WTC11 (cell line): ENCODE results near the gene SLC2A1. TPM values are rescaled to one million over a fixed set of nuclear protein-coding genes. Genes with fewer than 3 reads are reported as not detected.

ENCODE experiments used
- ATAC-seq: fragments of 200-7000 bp; cut with Tn5 transposase; 2 replicates; pipeline ENCODE4 v1.10.0; 2021; ENCODE audit warnings: mild to moderate bottlenecking, moderate library complexity
- CTCF ChIA-PET: fragments of 300-600 bp; sonication (Branson Sonifier 250); formaldehyde crosslinking; loops from one replicate; lab custom pipeline; 2021; ENCODE audit warnings: antibody characterized with exemption; lab: Charles Lee
- POLR2A ChIA-PET: fragments of 350-600 bp; sonication (Branson Sonifier 250); formaldehyde crosslinking; loops from one replicate; lab custom pipeline; 2021; ENCODE audit warnings: antibody characterized with exemption; lab: Charles Lee
- DNase-seq: peaks from one replicate; pipeline ENCODE4 v3.0.0; 2021; ENCODE audit warnings: low spot score
- H3K27ac Mint-ChIP-seq: 2 replicates; pipeline ENCODE4 v1.8.0; 2021; ENCODE audit warnings: mixed read lengths
- H3K27me3 Mint-ChIP-seq: 2 replicates; pipeline ENCODE4 v1.8.0; 2021; ENCODE audit warnings: low read depth, mild to moderate bottlenecking, moderate library complexity, mixed read lengths
- H3K36me3 Mint-ChIP-seq: 2 replicates; pipeline ENCODE4 v1.8.0; 2021; ENCODE audit warnings: mixed read lengths
- H3K4me1 Mint-ChIP-seq: 2 replicates; pipeline ENCODE4 v1.8.0; 2022; ENCODE audit warnings: mixed read lengths
- H3K4me3 Mint-ChIP-seq: 2 replicates; pipeline ENCODE4 v1.8.0; 2021; ENCODE audit warnings: mild to moderate bottlenecking, moderate library complexity, mixed read lengths
- H3K9me3 Mint-ChIP-seq: 2 replicates; pipeline ENCODE4 v1.8.0; 2021; ENCODE audit warnings: mixed read lengths
- AR ChIP-seq: fragments of 250-450 bp; sonication (Bioruptor Pico); IDR thresholded peaks from 2 replicates; pipeline ENCODE4 v1.9.0; 2021; ENCODE audit warnings: mild to moderate bottlenecking
- ATF3 ChIP-seq: sonication (generic); formaldehyde crosslinking; conservative IDR thresholded peaks from 2 replicates; pipeline ENCODE4 v1.8.1; 2022; ENCODE audit warnings: mild to moderate bottlenecking, missing genetic modification reagents
- CREB1 ChIP-seq: sonication (generic); formaldehyde crosslinking; IDR thresholded peaks from 2 replicates; pipeline ENCODE4 v1.8.0; 2023; ENCODE audit warnings: mild to moderate bottlenecking, missing genetic modification reagents
- E2F1 ChIP-seq: sonication (generic); formaldehyde crosslinking; IDR thresholded peaks from 2 replicates; pipeline ENCODE4 v1.8.0; 2022; ENCODE audit warnings: mild to moderate bottlenecking, missing genetic modification reagents
- E2F4 ChIP-seq: sonication (generic); formaldehyde crosslinking; IDR thresholded peaks from 2 replicates; pipeline ENCODE4 v1.8.1; 2022; ENCODE audit warnings: low read depth, mild to moderate bottlenecking, moderate library complexity, missing genetic modification reagents, borderline replicate concordance
- EMX1 ChIP-seq: fragments of 250-450 bp; sonication (Bioruptor Pico); IDR thresholded peaks from 2 replicates; pipeline ENCODE4 v1.8.0; 2021; ENCODE audit warnings: mild to moderate bottlenecking
- FOXK1 ChIP-seq: sonication (generic); formaldehyde crosslinking; IDR thresholded peaks from 2 replicates; pipeline ENCODE4 v1.8.0; 2022; ENCODE audit warnings: mild to moderate bottlenecking, moderate library complexity, missing genetic modification reagents
- GRHL2 ChIP-seq: fragments of 250-450 bp; sonication (Bioruptor Pico); IDR thresholded peaks from 2 replicates; pipeline ENCODE4 v1.8.0; 2022; ENCODE audit warnings: mild to moderate bottlenecking, moderate library complexity; ENCODE audit not compliant: insufficient replicate concordance, severe bottlenecking
- KAT7 ChIP-seq: sonication (generic); formaldehyde crosslinking; IDR thresholded peaks from 2 replicates; pipeline ENCODE4 v1.8.1; 2023; ENCODE audit warnings: missing genetic modification reagents, mild to moderate bottlenecking, borderline replicate concordance
- NFE2L1 ChIP-seq: sonication (generic); formaldehyde crosslinking; IDR thresholded peaks from 2 replicates; pipeline ENCODE4 v1.8.1; 2023; ENCODE audit warnings: missing genetic modification reagents
- PRRX2 ChIP-seq: fragments of 250-450 bp; sonication (Bioruptor Pico); IDR thresholded peaks from 2 replicates; pipeline ENCODE4 v1.8.0; 2021; ENCODE audit warnings: mild to moderate bottlenecking
- TEAD4 ChIP-seq: sonication (generic); formaldehyde crosslinking; IDR thresholded peaks from 2 replicates; pipeline ENCODE4 v1.8.0; 2022; ENCODE audit warnings: mild to moderate bottlenecking, missing genetic modification reagents
- total RNA-seq: library from RNA; stranded (reverse); gene quantifications from 3 replicates; pipeline ENCODE4 v1.2.3, GENCODE V29; 2021
- TF ChIP-seq, protein P1 (sequence below): fragments of 250-450 bp; sonication (Bioruptor Pico); IDR thresholded peaks from 2 replicates; pipeline ENCODE4 v1.9.0; 2021; ENCODE audit warnings: mild to moderate bottlenecking, borderline replicate concordance
- TF ChIP-seq, protein P2 (sequence below): sonication (generic); formaldehyde crosslinking; IDR thresholded peaks from 2 replicates; pipeline ENCODE4 v1.8.1; 2022; ENCODE audit warnings: mild to moderate bottlenecking, missing genetic modification reagents, moderate library complexity, borderline replicate concordance
- TF ChIP-seq, protein P3 (sequence below): sonication (generic); formaldehyde crosslinking; IDR thresholded peaks from 2 replicates; pipeline ENCODE4 v1.8.0; 2022; ENCODE audit warnings: mild to moderate bottlenecking, missing genetic modification reagents

The SLC2A1 gene
- total RNA-seq, 1 experiment from 2014 or later: 215 TPM

GRCh38 chr1:42934541-42935312 is 23.9 kb downstream of the SLC2A1 start (continued):
- TF ChIP-seq, protein P1, sequence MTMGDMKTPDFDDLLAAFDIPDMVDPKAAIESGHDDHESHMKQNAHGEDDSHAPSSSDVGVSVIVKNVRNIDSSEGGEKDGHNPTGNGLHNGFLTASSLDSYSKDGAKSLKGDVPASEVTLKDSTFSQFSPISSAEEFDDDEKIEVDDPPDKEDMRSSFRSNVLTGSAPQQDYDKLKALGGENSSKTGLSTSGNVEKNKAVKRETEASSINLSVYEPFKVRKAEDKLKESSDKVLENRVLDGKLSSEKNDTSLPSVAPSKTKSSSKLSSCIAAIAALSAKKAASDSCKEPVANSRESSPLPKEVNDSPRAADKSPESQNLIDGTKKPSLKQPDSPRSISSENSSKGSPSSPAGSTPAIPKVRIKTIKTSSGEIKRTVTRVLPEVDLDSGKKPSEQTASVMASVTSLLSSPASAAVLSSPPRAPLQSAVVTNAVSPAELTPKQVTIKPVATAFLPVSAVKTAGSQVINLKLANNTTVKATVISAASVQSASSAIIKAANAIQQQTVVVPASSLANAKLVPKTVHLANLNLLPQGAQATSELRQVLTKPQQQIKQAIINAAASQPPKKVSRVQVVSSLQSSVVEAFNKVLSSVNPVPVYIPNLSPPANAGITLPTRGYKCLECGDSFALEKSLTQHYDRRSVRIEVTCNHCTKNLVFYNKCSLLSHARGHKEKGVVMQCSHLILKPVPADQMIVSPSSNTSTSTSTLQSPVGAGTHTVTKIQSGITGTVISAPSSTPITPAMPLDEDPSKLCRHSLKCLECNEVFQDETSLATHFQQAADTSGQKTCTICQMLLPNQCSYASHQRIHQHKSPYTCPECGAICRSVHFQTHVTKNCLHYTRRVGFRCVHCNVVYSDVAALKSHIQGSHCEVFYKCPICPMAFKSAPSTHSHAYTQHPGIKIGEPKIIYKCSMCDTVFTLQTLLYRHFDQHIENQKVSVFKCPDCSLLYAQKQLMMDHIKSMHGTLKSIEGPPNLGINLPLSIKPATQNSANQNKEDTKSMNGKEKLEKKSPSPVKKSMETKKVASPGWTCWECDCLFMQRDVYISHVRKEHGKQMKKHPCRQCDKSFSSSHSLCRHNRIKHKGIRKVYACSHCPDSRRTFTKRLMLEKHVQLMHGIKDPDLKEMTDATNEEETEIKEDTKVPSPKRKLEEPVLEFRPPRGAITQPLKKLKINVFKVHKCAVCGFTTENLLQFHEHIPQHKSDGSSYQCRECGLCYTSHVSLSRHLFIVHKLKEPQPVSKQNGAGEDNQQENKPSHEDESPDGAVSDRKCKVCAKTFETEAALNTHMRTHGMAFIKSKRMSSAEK: no peak
- TF ChIP-seq PRRX2 (CRISPR knock-in tag) (no peak), ATF3 (no peak), CREB1 (CRISPR knock-in tag) (no peak), KAT7 (CRISPR knock-in tag) (no peak), E2F1 (CRISPR knock-in tag) (no peak), AR (CRISPR knock-in tag) (no peak), EMX1 (no peak), TEAD4 (no peak), GRHL2 (CRISPR knock-in tag) (no peak), E2F4 (CRISPR knock-in tag) (no peak)
- TF ChIP-seq, protein P2, sequence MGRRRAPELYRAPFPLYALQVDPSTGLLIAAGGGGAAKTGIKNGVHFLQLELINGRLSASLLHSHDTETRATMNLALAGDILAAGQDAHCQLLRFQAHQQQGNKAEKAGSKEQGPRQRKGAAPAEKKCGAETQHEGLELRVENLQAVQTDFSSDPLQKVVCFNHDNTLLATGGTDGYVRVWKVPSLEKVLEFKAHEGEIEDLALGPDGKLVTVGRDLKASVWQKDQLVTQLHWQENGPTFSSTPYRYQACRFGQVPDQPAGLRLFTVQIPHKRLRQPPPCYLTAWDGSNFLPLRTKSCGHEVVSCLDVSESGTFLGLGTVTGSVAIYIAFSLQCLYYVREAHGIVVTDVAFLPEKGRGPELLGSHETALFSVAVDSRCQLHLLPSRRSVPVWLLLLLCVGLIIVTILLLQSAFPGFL: no peak

- H3K36me3 Mint-ChIP-seq: peaks cover 79% of the 10 kb centered on the region
- no peak for ATAC-seq
- TF ChIP-seq, protein P3, sequence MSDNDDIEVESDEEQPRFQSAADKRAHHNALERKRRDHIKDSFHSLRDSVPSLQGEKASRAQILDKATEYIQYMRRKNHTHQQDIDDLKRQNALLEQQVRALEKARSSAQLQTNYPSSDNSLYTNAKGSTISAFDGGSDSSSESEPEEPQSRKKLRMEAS (CRISPR knock-in tag): no peak
- TF ChIP-seq NFE2L1 (CRISPR knock-in tag): no peak
- TF ChIP-seq EMX1: no peak
- TF ChIP-seq, protein P1: no peak
- no peak for TF ChIP-seq FOXK1 (CRISPR knock-in tag)
Observed at GRCh38 chr1:42933610-42934491, 24.8 kb downstream of the SLC2A1 start.

More at GRCh38 chr1:42933610-42934491, 24.8 kb downstream of the SLC2A1 start:
- Mint-ChIP-seq H3K4me1 (peaks cover 78% of the 10 kb centered on the region), H3K27ac (peak overlapping the region; percentile 95), H3K4me3 (no peak overlapping the region), H3K9me3 (no peaks in the 10 kb centered on the region), H3K27me3 (no peaks in the 10 kb centered on the region)
- no peak for DNase-seq
- CTCF ChIA-PET: interaction anchor here (4.8 kb wide), 1 partner anchor 140 kb away, joined by 33 read pairs; no protein-coding TSS in a partner anchor
- POLR2A ChIA-PET: interaction anchor here (1.1 kb wide), 1 partner anchor 140 kb away, joined by 4 read pairs; no protein-coding TSS in a partner anchor
